Astrocyte of the hippocampus (primary cell): ENCODE measurements around the gene CGB7.
"Not testable (repeated sequence)": the region's sequence is repeated elsewhere in the genome, so short reads cannot be mapped to it uniquely, and the experiment has no call there.

Experiments
- DNase-seq: peaks from one replicate; pipeline ENCODE4 v3.0.0; 2011; ENCODE audit warnings: low read depth, low spot score

CGB7 gene

GRCh38 chr19:49042177-49042576 is 15.4 kb downstream of the CGB7 start:
- peak; percentile 80 for DNase-seq

- DNase-seq, result not testable (repeated sequence)
Observed at GRCh38 chr19:49039736-49040135, 17.8 kb downstream of the CGB7 start.

- DNase-seq, result peak; percentile 86
Observed at GRCh38 chr19:49038557-49039276, 18.8 kb downstream of the CGB7 start.

GRCh38 chr19:49038111-49038510 is 19.4 kb downstream of the CGB7 start:
- DNase-seq, result not testable (repeated sequence)

- DNase-seq, result not testable (repeated sequence)
Observed at GRCh38 chr19:49036815-49037214, 20.7 kb downstream of the CGB7 start, which contains the start of gene CGB1. TSS of gene CGB1 (minus strand) at chr19:49036895. CDS start at chr19:49036711, 184 bp downstream.

- DNase-seq, result not testable (repeated sequence)
Observed at GRCh38 chr19:49031642-49032301, 25.8 kb downstream of the CGB7 start, which contains the start of gene CGB2. TSS of gene CGB2 (plus strand) at chr19:49031890. CDS start at chr19:49032096, 206 bp downstream.

- DNase-seq, result not testable (repeated sequence)
Observed at GRCh38 chr19:49030323-49030722, 27.2 kb downstream of the CGB7 start.

- peak; percentile 66 for DNase-seq
Observed at GRCh38 chr19:49029749-49030148, 27.8 kb downstream of the CGB7 start.

- DNase-seq, result not testable (repeated sequence)
Observed at GRCh38 chr19:49028686-49029085, 28.9 kb downstream of the CGB7 start.

GRCh38 chr19:49025599-49025998 is 31.9 kb downstream of the CGB7 start:
- DNase-seq, result peak; percentile 30

GRCh38 chr19:49025088-49025487 is 32.5 kb downstream of the CGB7 start:
- DNase-seq, result not testable (repeated sequence)

GRCh38 chr19:49024233-49024632 is 33.3 kb downstream of the CGB7 start, which contains the start of gene CGB3:
TSS of gene CGB3 (minus strand) at chr19:49024333. CDS start at chr19:49023971, 362 bp downstream.
- DNase-seq, result not testable (repeated sequence)

- DNase-seq, result no peak
Observed at GRCh38 chr19:49022116-49022515, 35.4 kb downstream of the CGB7 start.

GRCh38 chr19:49020931-49021895 is 36.3 kb downstream of the CGB7 start:
- DNase-seq, result no peak

GRCh38 chr19:49020342-49020741 is 37.2 kb downstream of the CGB7 start:
- no peak for DNase-seq

- DNase-seq, result peak; percentile 79
Observed at GRCh38 chr19:49019242-49019932, 38.2 kb downstream of the CGB7 start.

- peak; percentile 35 for DNase-seq
Observed at GRCh38 chr19:49018388-49019241, 38.9 kb downstream of the CGB7 start.

GRCh38 chr19:49017666-49018351 is 39.7 kb downstream of the CGB7 start:
- DNase-seq, result peak; percentile 86

- no peak for DNase-seq
Observed at GRCh38 chr19:49017041-49017665, 40.4 kb downstream of the CGB7 start, which contains the start of gene LHB. TSS of gene LHB (minus strand) at chr19:49017091. CDS start at chr19:49017081, 10 bp downstream.
